ENCODE results near the gene POU6F2.
"Not testable (repeated sequence)": the region's sequence is repeated elsewhere in the genome, so short reads cannot be mapped to it uniquely, and the experiment has no call there.

The POU6F2 gene

GRCh38 chr7:38977685-38978084, at the start of gene POU6F2:
Gene POU6F2, plus strand, starts transcription at chr7:38977909. Its CDS starts 45 bp downstream, at chr7:38977954.
- DNase-seq = no peak

- DNase-seq = no peak
Measured at GRCh38 chr7:38928506-38928905, 49.2 kb upstream of the POU6F2 start.

GRCh38 chr7:38929460-38930171, 48.1 kb upstream of the POU6F2 start:
- no peak for DNase-seq

GRCh38 chr7:38932509-38933168, 45.1 kb upstream of the POU6F2 start:
- peak; percentile 65 for DNase-seq

GRCh38 chr7:38934051-38934450, 43.7 kb upstream of the POU6F2 start:
- no peak for DNase-seq

- no peak for DNase-seq
Measured at GRCh38 chr7:38934536-38934935, 43.2 kb upstream of the POU6F2 start.

GRCh38 chr7:38936641-38937040, 41.1 kb upstream of the POU6F2 start:
- DNase-seq = no peak

- no peak for DNase-seq
Measured at GRCh38 chr7:38938001-38938485, 39.7 kb upstream of the POU6F2 start.

GRCh38 chr7:38938589-38938988, 39.1 kb upstream of the POU6F2 start:
- no peak for DNase-seq

GRCh38 chr7:38940774-38941173, 36.9 kb upstream of the POU6F2 start:
- DNase-seq = no peak

- DNase-seq = no peak
Measured at GRCh38 chr7:38942431-38943051, 35.2 kb upstream of the POU6F2 start.

GRCh38 chr7:38947541-38947940, 30.2 kb upstream of the POU6F2 start:
- DNase-seq = not testable (repeated sequence)

- DNase-seq = no peak
Measured at GRCh38 chr7:38950309-38950708, 27.4 kb upstream of the POU6F2 start.

- no peak for DNase-seq
Measured at GRCh38 chr7:38951213-38951612, 26.5 kb upstream of the POU6F2 start.

- no peak for DNase-seq
Measured at GRCh38 chr7:38953227-38953626, 24.5 kb upstream of the POU6F2 start.

GRCh38 chr7:38953971-38954370, 23.7 kb upstream of the POU6F2 start:
- DNase-seq = no peak

GRCh38 chr7:38955892-38956291, 21.8 kb upstream of the POU6F2 start:
- DNase-seq = no peak

- no peak for DNase-seq
Measured at GRCh38 chr7:38962028-38962427, 15.7 kb upstream of the POU6F2 start.

- no peak for DNase-seq
Measured at GRCh38 chr7:38964921-38965320, 12.8 kb upstream of the POU6F2 start.

- no peak for DNase-seq
Measured at GRCh38 chr7:38973760-38974159, 3.9 kb upstream of the POU6F2 start.

- DNase-seq = no peak
Measured at GRCh38 chr7:38975944-38976392, 1.7 kb upstream of the POU6F2 start.

- no peak for DNase-seq
Measured at GRCh38 chr7:38978491-38978890, 782 bp downstream of the POU6F2 start.

GRCh38 chr7:38992203-38992602, 14.5 kb downstream of the POU6F2 start:
- DNase-seq = no peak

- DNase-seq = no peak
Measured at GRCh38 chr7:39001595-39001994, 23.9 kb downstream of the POU6F2 start.
